ENCODE data around the gene ACOXL.

GRCh38 chr2:110983133-110983532 lies 250.8 kb downstream of the ACOXL start:
- TF ChIP-seq POLR2A (IDR thresholded peaks at IDR 0.05; ENCODE audit: low read depth, low read length), result no peak
- no peak for TF ChIP-seq POLR2AphosphoS5 (IDR thresholded peaks at IDR 0.05; ENCODE audit: low read depth, low read length)
- no peak for TF ChIP-seq TAF1 (IDR thresholded peaks at IDR 0.05; ENCODE audit: borderline replicate concordance, low read depth, low read length)
